HG02885 (cell line): ENCODE measurements around the gene COLGALT1.
"Not testable (repeated sequence)": the region's sequence is repeated elsewhere in the genome, so short reads cannot be mapped to it uniquely, and the experiment has no call there.

Source experiments
- ATAC-seq: cut with Tn5 transposase; IDR thresholded peaks from one replicate; pipeline ENCODE4 v1.9.1; 2021; ENCODE audit warnings: mild to moderate bottlenecking; ENCODE audit not compliant: unreplicated experiment, poor library complexity

Gene COLGALT1

GRCh38 chr19:17555480-17555928, at the start of gene COLGALT1:
Gene COLGALT1, plus strand, starts transcription at chr19:17555649. Its CDS starts 65 bp downstream, at chr19:17555714.
- peak; percentile 88 for ATAC-seq

- no peak for ATAC-seq
These were observed 48.7 kb upstream of the COLGALT1 start for GRCh38 chr19:17506745-17507144.

GRCh38 chr19:17508558-17508933, 46.9 kb upstream of the COLGALT1 start:
- ATAC-seq: not testable (repeated sequence)

GRCh38 chr19:17510220-17510993, 45.0 kb upstream of the COLGALT1 start:
- ATAC-seq: no peak

- peak; percentile 72 for ATAC-seq
These were observed 43.5 kb upstream of the COLGALT1 start for GRCh38 chr19:17511724-17512573.

GRCh38 chr19:17512574-17512939, 42.9 kb upstream of the COLGALT1 start:
- ATAC-seq: no peak

- ATAC-seq: no peak
These were observed 39.9 kb upstream of the COLGALT1 start for GRCh38 chr19:17515408-17516149.

- no peak for ATAC-seq
These were observed 37.6 kb upstream of the COLGALT1 start for GRCh38 chr19:17517898-17518297.

GRCh38 chr19:17518654-17519053, 36.8 kb upstream of the COLGALT1 start:
- not testable (repeated sequence) for ATAC-seq

GRCh38 chr19:17519967-17520366, 35.5 kb upstream of the COLGALT1 start:
- no peak for ATAC-seq

- no peak for ATAC-seq
These were observed 34.6 kb upstream of the COLGALT1 start for GRCh38 chr19:17520865-17521264.

- ATAC-seq: peak; percentile 82
These were observed 32.2 kb upstream of the COLGALT1 start for GRCh38 chr19:17522988-17523872.

GRCh38 chr19:17524651-17525050, 30.8 kb upstream of the COLGALT1 start:
- ATAC-seq: no peak

GRCh38 chr19:17525141-17525540, 30.3 kb upstream of the COLGALT1 start:
- ATAC-seq: no peak

- peak; percentile 50 for ATAC-seq
These were observed 28.5 kb upstream of the COLGALT1 start for GRCh38 chr19:17526922-17527321.

GRCh38 chr19:17527326-17527725, 28.1 kb upstream of the COLGALT1 start:
- ATAC-seq: no peak

GRCh38 chr19:17528610-17529009, 26.8 kb upstream of the COLGALT1 start:
- no peak for ATAC-seq

GRCh38 chr19:17529239-17530158, 25.9 kb upstream of the COLGALT1 start:
- ATAC-seq: no peak

GRCh38 chr19:17530586-17530985, 24.9 kb upstream of the COLGALT1 start:
- no peak for ATAC-seq
